Activated CD8-positive, alpha-beta T cell treated with anti-CD3 and anti-CD28 coated beads for 36 hours (primary cell): Measurements from ENCODE around the gene PIK3R1. TPM values are rescaled to one million over a fixed set of nuclear protein-coding genes. Genes with fewer than 3 reads are reported as not detected.

Experiments
- ATAC-seq: fragments of 200-7000 bp; cut with Tn5 transposase; one replicate; pipeline ENCODE4 v1.10.0; 2021; ENCODE audit warnings: mild to moderate bottlenecking, moderate library complexity
- CTCF ChIA-PET: fragments of 350-600 bp; sonication (Branson Sonifier 250); formaldehyde crosslinking; loops from one replicate; lab custom pipeline; 2021; ENCODE audit warnings: antibody characterized with exemption; lab: Charles Lee
- POLR2A ChIA-PET: fragments of 350-600 bp; sonication (Branson Sonifier 250); formaldehyde crosslinking; loops from one replicate; lab custom pipeline; 2021; ENCODE audit warnings: antibody characterized with exemption; lab: Charles Lee
- DNase-seq: peaks from one replicate; pipeline ENCODE4 v3.0.0-alpha.2; 2020
- H3K27ac Mint-ChIP-seq: one replicate; pipeline ENCODE4 v1.8.0; 2021; ENCODE audit warnings: mild to moderate bottlenecking, mixed read lengths
- H3K27me3 Mint-ChIP-seq: one replicate; pipeline ENCODE4 v1.8.0; 2021; ENCODE audit warnings: mixed read lengths
- H3K36me3 Mint-ChIP-seq: one replicate; pipeline ENCODE4 v1.8.0; 2021; ENCODE audit warnings: low read depth, mixed read lengths
- H3K4me1 Mint-ChIP-seq: one replicate; pipeline ENCODE4 v1.8.0; 2021; ENCODE audit warnings: low read depth, mixed read lengths
- H3K4me3 Mint-ChIP-seq: one replicate; pipeline ENCODE4 v1.8.0; 2021; ENCODE audit warnings: mild to moderate bottlenecking, moderate library complexity, mixed read lengths
- H3K9me3 Mint-ChIP-seq: one replicate; pipeline ENCODE4 v1.8.0; 2021; ENCODE audit warnings: mixed read lengths
- intact Hi-C: fragments of 100-400 bp; cut with micrococcal nuclease; formaldehyde crosslinking; loops from one replicate; pipeline ENCODE4 v1.10.0; 2022
- total RNA-seq, 2 experiments: library from RNA; stranded (reverse); gene quantifications; one replicate each; pipeline ENCODE4 v1.2.3, GENCODE V29; 2021
- TF ChIP-seq, protein P1 (sequence below): fragments of 200-600 bp; IDR thresholded peaks from one replicate; pipeline ENCODE4 v1.8.0; 2022; ENCODE audit warnings: antibody characterized with exemption, mild to moderate bottlenecking

PIK3R1 gene
- total RNA-seq, 2 experiments from 2014 or later, result 55.4 to 57.6 TPM

- intact Hi-C loops, result no loop called here
- DNase-seq (no peak), ATAC-seq (peak; percentile 68)
- Mint-ChIP-seq H3K27ac (peak overlapping the region; percentile 91), H3K9me3 (no peaks in the 10 kb centered on the region), H3K4me1 (peaks cover 85% of the 10 kb centered on the region), H3K4me3 (peak overlapping the region; percentile 20), H3K36me3 (peaks cover 59% of the 10 kb centered on the region), H3K27me3 (no peaks in the 10 kb centered on the region)
- TF ChIP-seq, protein P1, sequence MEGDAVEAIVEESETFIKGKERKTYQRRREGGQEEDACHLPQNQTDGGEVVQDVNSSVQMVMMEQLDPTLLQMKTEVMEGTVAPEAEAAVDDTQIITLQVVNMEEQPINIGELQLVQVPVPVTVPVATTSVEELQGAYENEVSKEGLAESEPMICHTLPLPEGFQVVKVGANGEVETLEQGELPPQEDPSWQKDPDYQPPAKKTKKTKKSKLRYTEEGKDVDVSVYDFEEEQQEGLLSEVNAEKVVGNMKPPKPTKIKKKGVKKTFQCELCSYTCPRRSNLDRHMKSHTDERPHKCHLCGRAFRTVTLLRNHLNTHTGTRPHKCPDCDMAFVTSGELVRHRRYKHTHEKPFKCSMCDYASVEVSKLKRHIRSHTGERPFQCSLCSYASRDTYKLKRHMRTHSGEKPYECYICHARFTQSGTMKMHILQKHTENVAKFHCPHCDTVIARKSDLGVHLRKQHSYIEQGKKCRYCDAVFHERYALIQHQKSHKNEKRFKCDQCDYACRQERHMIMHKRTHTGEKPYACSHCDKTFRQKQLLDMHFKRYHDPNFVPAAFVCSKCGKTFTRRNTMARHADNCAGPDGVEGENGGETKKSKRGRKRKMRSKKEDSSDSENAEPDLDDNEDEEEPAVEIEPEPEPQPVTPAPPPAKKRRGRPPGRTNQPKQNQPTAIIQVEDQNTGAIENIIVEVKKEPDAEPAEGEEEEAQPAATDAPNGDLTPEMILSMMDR, result no peak
- POLR2A ChIA-PET, result no interaction called here
- CTCF ChIA-PET, result interaction anchor here (1.0 to 1.6 kb wide), 2 partner anchors 12 to 22 kb away, joined by 5 to 10 read pairs; no protein-coding TSS in a partner anchor
Measured at GRCh38 chr5:68274847-68275651, 59.5 kb downstream of the PIK3R1 start.

DNA sequence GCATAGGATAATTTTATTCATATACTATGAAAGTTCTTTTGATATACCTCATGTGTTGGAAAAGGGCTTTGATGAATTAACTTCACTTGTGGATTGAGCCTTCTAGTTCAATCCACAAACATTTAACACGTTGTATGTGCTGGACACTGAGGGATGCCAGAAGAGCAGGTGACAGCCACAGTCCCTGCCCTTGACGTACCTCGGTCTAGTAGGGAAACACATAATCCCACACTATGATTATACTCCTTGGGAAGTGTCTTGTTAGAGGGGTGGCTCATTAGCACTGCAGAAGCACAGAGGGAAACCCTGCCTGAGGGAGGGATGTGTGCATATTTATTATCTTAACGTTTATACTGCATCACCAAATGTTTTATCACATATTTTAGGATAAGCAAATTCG is 61.2 kb downstream of the PIK3R1 start:
- H3K36me3 Mint-ChIP-seq, result peaks cover 69% of the 10 kb centered on the region

DNA sequence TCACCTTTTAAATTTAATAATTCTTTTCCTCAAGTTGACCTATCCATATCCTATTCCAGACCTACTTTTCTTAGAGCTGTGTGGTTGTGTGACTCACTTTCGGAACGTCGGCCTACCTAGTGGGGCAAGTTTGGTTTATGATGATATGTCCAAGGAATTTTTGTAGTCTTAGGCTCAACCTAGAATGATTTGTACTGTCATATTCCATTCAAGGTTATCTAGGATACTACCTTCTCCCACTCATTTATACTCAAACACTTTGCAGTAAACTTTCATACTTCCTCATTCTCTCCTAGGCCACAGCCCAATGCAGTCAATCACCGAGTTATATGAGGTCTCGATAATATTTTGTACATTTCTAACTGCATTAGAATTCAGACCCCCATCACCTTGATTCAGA is 61.9 kb downstream of the PIK3R1 start:
- POLR2A ChIA-PET, result no interaction called here

More for the DNA sequence above, 61.2 kb downstream of the PIK3R1 start:
- Mint-ChIP-seq H3K27me3 (no peaks in the 10 kb centered on the region), H3K4me3 (no peak overlapping the region), H3K27ac (peak overlapping the region; percentile 91), H3K4me1 (peaks cover 84% of the 10 kb centered on the region), H3K9me3 (no peaks in the 10 kb centered on the region)
- ChIA-PET CTCF (interaction anchor here (1.6 kb wide), 1 partner anchor 10 kb away, joined by 10 read pairs; no protein-coding TSS in a partner anchor), POLR2A (no interaction called here)
- TF ChIP-seq, protein P1, result no peak
- intact Hi-C loops, result no loop called here
- no peak for ATAC-seq
- no peak for DNase-seq

DNA sequence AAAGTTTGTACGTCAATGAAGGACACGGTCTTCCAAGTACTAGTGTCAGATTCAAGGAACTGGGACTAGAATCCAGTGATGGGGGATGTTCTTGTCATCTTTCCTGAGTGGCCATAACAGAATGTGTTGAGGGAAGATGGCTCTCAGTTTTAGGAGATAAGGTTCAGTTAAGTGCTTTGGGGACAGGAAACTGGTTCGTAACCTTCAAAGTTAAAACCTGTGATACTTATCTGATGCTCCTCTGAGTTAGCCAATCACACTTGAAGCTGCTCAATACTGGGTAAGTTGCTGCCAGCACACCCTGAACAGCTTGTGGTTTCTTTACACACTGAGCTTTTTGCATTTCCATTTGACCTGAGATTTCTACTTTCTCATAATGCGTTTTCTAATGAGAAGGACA is 64.4 kb downstream of the PIK3R1 start:
- Mint-ChIP-seq H3K27ac (peak overlapping the region; percentile 98), H3K9me3 (no peaks in the 10 kb centered on the region), H3K4me3 (peak overlapping the region; percentile 68), H3K27me3 (no peaks in the 10 kb centered on the region), H3K36me3 (peaks cover 76% of the 10 kb centered on the region), H3K4me1 (peaks cover 92% of the 10 kb centered on the region)
- ChIA-PET CTCF (interaction anchor here (0.9 to 2.1 kb wide), 8 partner anchors 9 to 182 kb away, joined by 3 to 11 read pairs (median 4); no protein-coding TSS in a partner anchor), POLR2A (interaction anchor here (0.8 to 2.4 kb wide), 3 partner anchors 13 to 64 kb away, joined by 3 to 11 read pairs (median 4); partner anchors contain the start of gene PIK3R1)
- TF ChIP-seq, protein P1, result no peak
- ATAC-seq (peak; percentile 93), DNase-seq (peak; percentile 65)
- intact Hi-C loops, result loop anchor here (5.0 kb wide), 1 partner anchor 682 kb away; no protein-coding TSS in a partner anchor

More for the DNA sequence above, 61.9 kb downstream of the PIK3R1 start:
- ATAC-seq (no peak), DNase-seq (no peak)
- peaks cover 76% of the 10 kb centered on the region for H3K36me3 Mint-ChIP-seq
- no peak overlapping the region for H3K4me3 Mint-ChIP-seq
- intact Hi-C loops, result no loop called here
- TF ChIP-seq, protein P1, result no peak
- H3K9me3 Mint-ChIP-seq, result no peaks in the 10 kb centered on the region
- H3K27ac Mint-ChIP-seq, result peak overlapping the region; percentile 63
- CTCF ChIA-PET, result no interaction called here
- no peaks in the 10 kb centered on the region for H3K27me3 Mint-ChIP-seq
- H3K4me1 Mint-ChIP-seq, result peaks cover 87% of the 10 kb centered on the region
